Measurements from ENCODE around the gene STRN4. TPM values are rescaled to one million over a fixed set of nuclear protein-coding genes. Genes with fewer than 3 reads are reported as not detected.
A peak's percentile ranks its signal among the peaks of the same experiment; 100 is the strongest.

The STRN4 gene
- total and polyA plus RNA-seq, 2 donors (not counting 3 experiments of a cell fraction or from before 2014, with no cell fraction given): 116 to 144 TPM

DNA sequence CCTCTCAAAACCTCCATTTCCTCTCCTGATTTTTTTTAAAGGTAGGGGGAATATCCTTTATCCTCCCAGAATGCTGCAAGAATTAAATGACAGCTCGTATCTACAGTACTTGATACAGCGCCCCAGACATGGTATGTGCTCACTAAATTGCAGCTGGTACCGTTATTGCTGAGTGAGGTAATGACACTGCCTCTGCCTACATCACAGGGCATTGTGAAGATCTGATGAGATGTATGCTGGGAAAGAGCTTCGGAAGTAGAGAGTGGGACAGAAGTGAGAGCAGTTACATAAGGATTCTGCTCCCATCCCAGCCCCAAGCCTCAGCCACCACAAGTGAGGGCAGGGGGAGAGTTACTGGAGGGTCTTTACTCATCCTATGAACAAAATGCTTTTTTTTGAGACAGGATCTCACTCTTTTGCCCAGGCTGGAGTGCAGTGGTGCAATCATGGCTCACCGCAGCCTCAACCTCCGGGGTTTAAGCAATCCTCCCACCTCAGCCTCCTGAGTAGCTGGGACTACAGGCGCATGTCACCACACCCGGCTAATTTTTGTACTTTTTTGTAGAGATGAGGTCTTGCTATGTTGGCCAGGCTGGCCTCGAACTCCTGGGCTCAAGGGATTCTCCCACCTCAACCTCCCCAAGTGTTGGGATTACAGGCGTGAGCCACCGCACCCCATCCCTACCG is 2.1 kb downstream of the STRN4 start:
- Histone ChIP-seq H4K20me1 (replicated peaks; ENCODE audit: control insufficient read depth, extremely low read depth, insufficient read depth, low read length) (peaks cover 4% of the 10 kb centered on the region), H3K79me2 (ENCODE audit: control insufficient read depth, insufficient read depth, low read length) (peaks cover 72% of the 10 kb centered on the region), H3K9ac (replicated peaks; ENCODE audit: extremely low read depth, insufficient read depth, low read length) (no peak overlapping the region), H3K4me1 (ENCODE audit: control insufficient read depth, extremely low read depth, insufficient read depth, low read length) (peaks cover 13% of the 10 kb centered on the region), H3K4me3 (replicated peaks in 1 of 3; ENCODE audit: insufficient read depth in 1 of 3, low read depth in 1 of 3, low read length in 3 of 3) (no peak overlapping the region), H2AFZ (ENCODE audit: low read depth, low read length) (no peak overlapping the region), H3K9me1 (replicated peaks; ENCODE audit: control insufficient read depth, extremely low read depth, insufficient read depth, low read length) (no peaks in the 10 kb centered on the region), H3K4me2 (ENCODE audit: insufficient read depth, low read length) (peak overlapping the region; percentile 87), H3K36me3 (ENCODE audit: control insufficient read depth in 2 of 2, extremely low read depth in 1 of 2, insufficient read depth in 2 of 2, low read length in 2 of 2) (peaks cover 0 to 5% of the 10 kb centered on the region in 2 experiments), H3K27me3 (ENCODE audit: control insufficient read depth in 2 of 2, insufficient read depth in 2 of 2, low read length in 2 of 2) (no peaks in the 10 kb centered on the region), H3K27ac (ENCODE audit: insufficient read depth, low read depth, low read length) (no peak overlapping the region), H3K9me3 (replicated peaks; ENCODE audit: control insufficient read depth, insufficient read depth, low read length) (no peaks in the 10 kb centered on the region)
- no peak for FAIRE-seq
- TSS peak; percentile 18 for BruUV-seq (replicated peaks)
- TF ChIP-seq, protein P1, sequence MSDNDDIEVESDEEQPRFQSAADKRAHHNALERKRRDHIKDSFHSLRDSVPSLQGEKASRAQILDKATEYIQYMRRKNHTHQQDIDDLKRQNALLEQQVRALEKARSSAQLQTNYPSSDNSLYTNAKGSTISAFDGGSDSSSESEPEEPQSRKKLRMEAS (IDR thresholded peaks at IDR 0.05; ENCODE audit: insufficient read depth, insufficient read length): no peak
- no peak for TF ChIP-seq FOS (IDR thresholded peaks at IDR 0.05; ENCODE audit: borderline replicate concordance, insufficient read depth, low read length)
- no peak for TF ChIP-seq JUN (IDR thresholded peaks at IDR 0.05; ENCODE audit: borderline replicate concordance, insufficient read depth, insufficient read length, low read depth)
- TF ChIP-seq EZH2 (IDR thresholded peaks at IDR 0.05; ENCODE audit: borderline replicate concordance, low read depth, low read length, severe bottlenecking): no peak
- DNase-seq (ENCODE audit: low read depth, low spot score): no peak
- dilution Hi-C loops (cut with MboI; ENCODE audit: extremely low pct_ligation_motif_present, low sequenced_read_pairs): no loop called here
- ChIA-PET CTCF (interaction anchor here (0.7 to 2.5 kb wide), 4 partner anchors 10 to 40 kb away, joined by 3 to 7 read pairs (median 4); no protein-coding TSS in a partner anchor), POLR2A (no interaction called here)
- intact Hi-C loops (cut with micrococcal nuclease): no loop called here

DNA sequence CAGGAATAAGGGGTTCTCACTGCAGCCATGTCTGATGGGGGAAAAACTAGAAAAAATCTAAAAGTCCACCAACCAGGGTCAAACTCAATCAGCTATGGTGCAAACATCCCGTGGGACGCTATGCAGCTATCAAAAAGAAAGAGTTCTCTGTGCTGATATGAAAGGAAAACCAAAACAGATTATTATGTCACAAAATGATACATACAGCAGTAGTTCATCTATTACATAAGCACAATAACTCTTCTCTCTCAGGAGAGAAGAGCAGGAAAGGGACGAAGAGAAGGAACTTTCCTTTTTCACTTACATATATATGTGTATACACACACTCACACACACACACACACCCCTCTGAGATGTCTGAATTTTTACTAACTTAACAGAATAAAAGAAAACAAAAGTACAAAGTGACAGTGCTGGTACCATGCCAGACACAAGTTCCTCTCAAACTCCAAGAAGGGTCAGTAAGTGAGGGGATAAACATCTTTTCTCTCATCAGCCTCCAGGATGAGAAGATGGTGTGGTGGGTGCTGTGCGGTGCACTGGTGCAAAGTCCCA is 3.2 kb downstream of the STRN4 start:
- no TSS peak for BruUV-seq (replicated peaks)
- FAIRE-seq: no peak

More for the DNA sequence above, 3.2 kb downstream of the STRN4 start:
- H3K4me1 ChIP-seq (ENCODE audit: control insufficient read depth, extremely low read depth, insufficient read depth, low read length): peaks cover 13% of the 10 kb centered on the region
- H3K4me2 ChIP-seq (ENCODE audit: insufficient read depth, low read length): no peak overlapping the region
- CTCF ChIA-PET: interaction anchor here (0.7 to 2.1 kb wide), 5 partner anchors 10 to 24 kb away, joined by 3 to 12 read pairs (median 3); no protein-coding TSS in a partner anchor
- intact Hi-C loops (cut with micrococcal nuclease) (no loop called here), dilution Hi-C loops (cut with MboI; ENCODE audit: extremely low pct_ligation_motif_present, low sequenced_read_pairs) (no loop called here)
- no peak overlapping the region for H3K9ac ChIP-seq (replicated peaks; ENCODE audit: extremely low read depth, insufficient read depth, low read length)
- H3K36me3 ChIP-seq (ENCODE audit: control insufficient read depth in 2 of 2, extremely low read depth in 1 of 2, insufficient read depth in 2 of 2, low read length in 2 of 2): peaks cover 0 to 8% of the 10 kb centered on the region in 2 experiments
- H3K9me3 ChIP-seq (replicated peaks; ENCODE audit: control insufficient read depth, insufficient read depth, low read length): no peaks in the 10 kb centered on the region
- POLR2A ChIA-PET: no interaction called here
- no peaks in the 10 kb centered on the region for H3K27me3 ChIP-seq (ENCODE audit: control insufficient read depth in 2 of 2, insufficient read depth in 2 of 2, low read length in 2 of 2)
- H3K4me3 ChIP-seq (replicated peaks in 1 of 3; ENCODE audit: insufficient read depth in 1 of 3, low read depth in 1 of 3, low read length in 3 of 3): no peak overlapping the region
- TF ChIP-seq POLR2A (IDR thresholded peaks at IDR 0.05; ENCODE audit: low read depth, low read length): no peak
- TF ChIP-seq, protein P2, sequence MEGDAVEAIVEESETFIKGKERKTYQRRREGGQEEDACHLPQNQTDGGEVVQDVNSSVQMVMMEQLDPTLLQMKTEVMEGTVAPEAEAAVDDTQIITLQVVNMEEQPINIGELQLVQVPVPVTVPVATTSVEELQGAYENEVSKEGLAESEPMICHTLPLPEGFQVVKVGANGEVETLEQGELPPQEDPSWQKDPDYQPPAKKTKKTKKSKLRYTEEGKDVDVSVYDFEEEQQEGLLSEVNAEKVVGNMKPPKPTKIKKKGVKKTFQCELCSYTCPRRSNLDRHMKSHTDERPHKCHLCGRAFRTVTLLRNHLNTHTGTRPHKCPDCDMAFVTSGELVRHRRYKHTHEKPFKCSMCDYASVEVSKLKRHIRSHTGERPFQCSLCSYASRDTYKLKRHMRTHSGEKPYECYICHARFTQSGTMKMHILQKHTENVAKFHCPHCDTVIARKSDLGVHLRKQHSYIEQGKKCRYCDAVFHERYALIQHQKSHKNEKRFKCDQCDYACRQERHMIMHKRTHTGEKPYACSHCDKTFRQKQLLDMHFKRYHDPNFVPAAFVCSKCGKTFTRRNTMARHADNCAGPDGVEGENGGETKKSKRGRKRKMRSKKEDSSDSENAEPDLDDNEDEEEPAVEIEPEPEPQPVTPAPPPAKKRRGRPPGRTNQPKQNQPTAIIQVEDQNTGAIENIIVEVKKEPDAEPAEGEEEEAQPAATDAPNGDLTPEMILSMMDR (IDR thresholded peaks at IDR 0.05; ENCODE audit: extremely low read depth in 1 of 2, insufficient read depth in 1 of 2, low read depth in 1 of 2, low read length in 2 of 2): no peak
- TF ChIP-seq FOS (IDR thresholded peaks at IDR 0.05; ENCODE audit: borderline replicate concordance, insufficient read depth, low read length): no peak
- peaks cover 4% of the 10 kb centered on the region for H4K20me1 ChIP-seq (replicated peaks; ENCODE audit: control insufficient read depth, extremely low read depth, insufficient read depth, low read length)
- H2AFZ ChIP-seq (ENCODE audit: low read depth, low read length): no peak overlapping the region
- H3K9me1 ChIP-seq (replicated peaks; ENCODE audit: control insufficient read depth, extremely low read depth, insufficient read depth, low read length): no peaks in the 10 kb centered on the region
- DNase-seq (ENCODE audit: low read depth, low spot score): no peak
- peaks cover 83% of the 10 kb centered on the region for H3K79me2 ChIP-seq (ENCODE audit: control insufficient read depth, insufficient read depth, low read length)
- H3K27ac ChIP-seq (ENCODE audit: insufficient read depth, low read depth, low read length): no peak overlapping the region
